GM19238 (cell line): ENCODE measurements around the gene PPP1R14C.

ENCODE experiments used
- DNase-seq: peaks from one replicate; pipeline ENCODE4 v3.0.0; 2011; ENCODE audit warnings: low spot score; ENCODE audit not compliant: insufficient read length

Gene PPP1R14C

DNA sequence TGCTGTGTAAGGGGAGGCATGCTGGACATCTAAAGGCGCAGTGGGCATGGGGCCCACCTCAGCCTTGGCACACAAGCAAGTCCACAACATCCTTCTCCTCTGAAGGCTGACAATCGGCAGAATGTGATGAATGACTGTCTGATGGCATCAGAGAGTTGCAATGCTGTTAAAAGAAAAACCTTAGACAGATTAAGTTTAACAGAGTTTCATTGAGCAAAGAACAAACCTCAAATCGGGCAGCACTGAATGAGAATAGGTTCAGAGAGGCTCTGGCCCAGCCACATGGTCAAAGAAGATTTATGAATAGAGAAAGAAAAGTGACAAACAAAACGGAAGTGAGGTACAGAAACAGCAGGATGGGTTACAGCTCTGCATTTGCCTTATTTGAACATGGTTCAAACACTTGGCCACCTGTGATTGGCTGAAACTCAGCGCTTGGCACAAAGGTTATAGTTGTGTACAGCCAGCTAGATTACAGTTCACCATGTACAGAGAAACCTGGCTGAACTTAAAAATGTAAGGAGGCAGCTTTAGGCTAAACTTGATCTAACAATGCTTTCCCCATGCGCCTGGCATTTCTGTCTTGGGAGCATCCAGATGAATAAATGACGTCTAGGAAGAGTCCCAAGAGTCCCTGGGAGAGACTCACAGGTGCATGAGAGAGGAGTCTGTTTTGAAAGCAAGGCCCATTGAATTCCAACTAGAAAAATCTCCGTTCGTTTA lies 127.6 kb downstream of the PPP1R14C start:
- DNase-seq, result no peak

DNA sequence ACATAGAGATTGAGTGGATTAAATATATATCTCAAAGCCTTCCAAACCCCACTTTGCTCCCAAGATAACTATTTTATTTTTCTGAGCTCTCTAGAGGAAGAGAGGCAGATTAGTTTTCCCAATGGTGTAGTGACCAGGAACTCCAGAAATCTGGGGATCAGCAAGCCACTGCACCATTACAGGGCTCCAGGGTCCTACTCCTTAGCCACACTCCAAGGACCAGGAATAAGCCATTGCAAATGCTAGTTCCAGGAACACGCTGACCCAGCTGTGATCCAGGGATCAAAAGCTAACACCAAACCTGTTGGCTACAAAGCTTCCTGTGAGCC lies 128.3 kb downstream of the PPP1R14C start:
- no peak for DNase-seq

DNA sequence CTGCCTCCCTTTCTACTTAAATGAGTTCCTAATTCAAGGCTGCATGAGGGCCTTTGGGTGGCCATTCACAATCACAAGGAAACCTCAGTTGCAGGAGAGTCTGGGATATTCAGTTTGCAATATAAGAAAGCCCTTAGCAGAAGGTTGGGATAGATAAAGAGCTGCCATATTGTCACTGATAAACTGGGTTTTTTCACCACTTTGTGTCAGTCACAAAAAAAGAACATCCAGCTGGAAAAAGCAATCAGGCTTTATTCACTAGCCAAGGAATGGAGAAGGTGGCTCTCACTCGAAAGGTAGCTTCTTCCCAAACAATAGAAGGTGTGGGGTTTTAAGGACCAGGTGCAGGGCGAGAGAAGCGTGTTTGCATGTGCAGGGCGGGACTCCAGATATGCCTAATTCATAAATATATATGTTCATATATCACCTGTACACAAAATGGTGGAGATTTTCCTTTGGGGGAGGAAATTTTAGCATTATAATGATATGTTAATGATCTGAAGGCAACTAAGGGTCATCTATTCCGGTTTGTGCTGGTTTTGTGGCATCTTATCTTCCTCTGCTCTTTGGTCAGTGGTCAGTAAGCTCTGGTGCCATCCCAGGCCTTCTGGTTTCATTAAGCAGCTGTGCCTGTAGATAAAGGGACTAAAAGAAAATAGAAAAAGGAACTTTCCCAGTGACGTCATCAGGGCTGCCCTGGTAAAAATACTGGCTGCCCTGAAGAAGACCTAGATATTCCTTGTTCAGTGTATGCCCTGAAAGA lies 128.8 kb downstream of the PPP1R14C start:
- DNase-seq, result no peak

DNA sequence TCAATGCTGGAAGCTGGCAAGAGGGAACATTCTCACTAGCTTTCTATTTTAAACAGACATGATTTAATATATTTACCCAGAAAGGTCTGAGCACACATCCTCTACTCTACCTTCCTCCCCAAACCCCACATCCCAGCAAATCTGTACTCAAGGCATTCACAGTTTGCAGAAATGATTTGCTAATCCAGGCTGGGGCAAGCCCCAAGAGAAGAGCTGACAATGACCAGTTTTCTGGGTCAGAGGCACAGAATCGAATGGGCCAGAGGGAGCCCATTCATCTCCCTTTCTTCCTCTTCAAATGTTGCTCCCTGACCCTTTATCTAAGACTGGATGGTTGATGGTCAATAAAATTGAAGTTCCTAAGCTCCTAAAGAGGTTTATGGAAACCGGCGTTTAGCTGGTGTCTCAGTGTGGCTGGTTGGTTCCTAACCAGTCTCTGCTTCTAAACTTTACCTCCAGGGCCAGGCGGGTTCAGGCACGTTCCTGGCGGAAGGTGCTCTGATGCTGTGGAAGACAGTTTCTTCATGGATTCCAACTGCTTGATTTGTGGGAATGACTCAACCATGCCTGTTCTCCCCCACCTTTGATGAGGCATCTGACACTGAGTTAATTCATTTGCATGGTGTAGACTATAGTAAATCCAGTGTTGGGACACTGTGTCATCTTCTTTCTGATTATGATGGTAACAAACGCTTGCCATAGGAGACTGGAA lies 129.6 kb downstream of the PPP1R14C start:
- DNase-seq, result no peak

DNA sequence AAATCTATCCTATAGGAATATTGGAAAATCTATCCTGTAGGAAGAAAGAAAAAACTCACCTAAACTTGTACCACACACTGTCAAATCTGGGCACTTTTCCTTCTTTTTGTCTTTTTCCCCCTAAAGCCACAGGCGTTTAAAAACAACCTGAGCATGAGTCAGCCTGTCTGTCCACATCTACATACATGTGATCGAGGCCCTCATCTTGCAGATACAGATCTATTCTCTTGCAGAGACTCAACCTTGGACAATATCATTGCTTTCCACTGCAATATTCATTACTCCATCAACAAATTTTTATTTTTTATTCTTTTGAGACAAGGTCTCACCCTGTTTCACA lies 130.1 kb downstream of the PPP1R14C start:
- no peak for DNase-seq

DNA sequence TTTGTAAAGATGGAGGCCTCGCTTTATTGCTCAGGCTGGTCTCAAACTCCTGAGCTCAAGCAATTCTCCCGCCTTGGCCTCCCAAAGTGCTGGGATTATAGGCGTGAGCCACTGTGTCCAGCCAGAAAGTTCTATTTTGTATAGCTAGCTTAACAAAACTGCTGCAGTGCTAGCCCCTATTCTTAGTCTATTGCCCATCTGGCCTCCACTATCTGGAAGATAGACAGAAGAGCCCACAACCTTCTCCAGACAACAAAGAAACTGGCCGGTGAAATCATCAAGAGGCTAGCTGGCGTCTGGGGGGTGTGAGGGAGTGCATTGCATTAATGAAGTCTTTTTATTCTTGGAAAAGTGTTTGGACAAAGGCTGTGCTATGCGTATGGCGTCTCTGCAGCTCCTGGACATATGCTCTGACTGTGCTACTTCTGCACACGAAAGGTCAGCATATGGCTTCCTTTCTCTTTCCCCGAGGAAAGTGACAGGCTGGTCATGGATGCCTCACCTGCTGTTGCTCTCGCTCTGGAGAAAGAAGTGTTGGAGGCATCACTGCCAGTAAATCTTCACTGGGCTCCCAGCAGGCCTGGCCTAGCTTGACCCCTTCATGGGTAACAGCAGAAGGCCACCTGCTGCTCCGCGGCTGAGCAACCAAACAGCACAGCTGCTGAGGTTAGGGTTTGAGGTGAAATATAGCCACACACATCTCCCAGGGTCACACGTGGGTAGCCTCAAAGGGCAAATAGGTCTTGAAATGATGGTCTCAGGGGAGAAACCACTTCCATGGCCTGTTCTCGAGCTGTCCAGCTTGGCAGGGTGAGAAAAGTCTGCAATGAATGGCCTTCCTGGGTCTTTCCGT lies 130.8 kb downstream of the PPP1R14C start:
- DNase-seq, result no peak

DNA sequence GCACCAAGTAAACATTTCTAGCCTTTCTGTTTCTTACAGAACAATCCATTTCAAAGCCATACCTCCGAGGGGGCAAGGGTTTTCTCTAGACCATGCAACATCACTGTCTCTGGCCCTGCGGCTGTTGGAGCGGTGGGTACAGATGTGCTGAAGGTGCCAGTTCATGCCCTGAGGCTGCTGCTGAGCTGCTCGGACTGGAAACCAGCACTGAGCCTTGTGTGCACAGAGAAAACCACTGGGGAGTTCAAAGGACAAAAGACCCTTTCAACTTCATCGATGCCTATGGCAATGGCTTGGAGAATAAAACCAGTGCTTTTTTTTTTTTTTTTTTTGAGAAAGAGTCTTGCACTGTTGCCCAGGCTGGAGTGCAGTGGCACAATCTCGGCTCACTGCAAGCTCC lies 132.6 kb downstream of the PPP1R14C start:
- no peak for DNase-seq

DNA sequence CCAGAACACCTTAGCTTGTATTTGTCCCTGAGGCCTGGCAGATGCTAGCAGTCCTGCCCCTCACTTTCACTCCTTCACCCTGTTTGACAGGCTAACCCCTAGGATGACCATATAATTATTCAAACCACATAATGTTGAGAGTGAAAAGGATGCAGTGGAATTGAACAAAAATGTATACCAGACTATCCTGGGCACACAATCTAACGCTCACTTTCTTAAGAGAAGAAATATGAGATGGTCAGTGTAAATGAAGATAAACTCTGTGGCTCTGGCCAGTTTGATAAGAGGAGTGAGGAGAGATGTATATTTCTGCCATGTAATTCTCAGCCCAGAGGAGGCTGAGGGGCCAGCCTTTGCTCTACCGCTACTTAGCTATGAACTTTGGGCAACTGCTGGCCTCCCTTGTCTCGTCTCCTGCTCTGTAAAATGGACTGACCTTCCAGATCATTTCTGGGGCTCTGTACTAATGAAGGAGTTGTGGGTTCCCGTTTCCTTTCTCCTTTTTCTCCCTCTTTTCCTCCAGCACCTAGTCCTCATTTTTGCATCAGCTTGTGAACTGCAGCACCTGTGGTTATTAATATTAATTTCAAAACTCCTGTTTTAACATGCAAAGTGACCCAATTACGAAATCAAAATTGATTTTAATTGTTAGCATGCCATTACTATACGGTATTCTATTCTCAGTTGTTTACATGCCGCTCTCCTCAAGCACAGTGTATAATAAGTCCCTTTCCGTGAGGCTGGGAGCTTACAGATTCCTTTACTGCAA lies 133.5 kb downstream of the PPP1R14C start:
- DNase-seq, result no peak

DNA sequence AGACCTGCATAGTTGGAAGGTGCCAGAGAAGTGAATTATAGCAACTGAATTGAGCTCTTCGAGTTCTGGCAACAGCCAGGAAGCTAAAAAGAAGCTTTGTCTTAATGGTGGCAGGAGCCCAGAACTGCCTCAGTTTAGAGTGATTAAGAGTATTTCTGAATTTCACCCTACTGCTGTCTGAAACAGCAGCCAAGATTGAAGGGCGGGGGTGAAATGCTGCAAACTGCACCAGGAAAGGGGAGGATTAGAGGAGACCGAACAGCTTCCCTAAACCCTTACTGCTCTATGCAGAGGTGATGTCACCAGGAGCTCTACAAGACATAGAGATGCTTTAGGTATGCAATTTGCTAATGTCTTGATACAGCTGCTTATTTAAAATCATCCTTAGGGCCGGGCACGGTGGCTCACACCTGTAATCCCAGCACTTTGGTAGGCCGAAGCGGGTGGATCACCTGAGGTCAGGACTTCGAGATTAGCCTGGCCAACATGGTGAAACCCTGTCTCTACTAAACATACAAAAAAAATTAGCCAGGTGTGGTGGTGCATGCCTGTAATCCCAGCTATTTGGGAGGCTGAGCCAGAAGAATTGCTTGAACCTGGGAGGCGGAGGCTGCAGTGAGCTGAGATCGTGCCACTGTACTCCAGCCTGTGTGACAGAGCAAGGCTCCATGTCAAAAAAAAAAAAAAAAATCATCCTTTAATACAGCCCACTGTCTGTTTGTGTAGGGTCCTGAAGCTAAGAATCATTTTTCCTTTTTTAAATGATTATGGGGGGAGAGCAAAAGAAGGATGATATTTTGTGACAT lies 134.3 kb downstream of the PPP1R14C start:
- DNase-seq, result no peak

DNA sequence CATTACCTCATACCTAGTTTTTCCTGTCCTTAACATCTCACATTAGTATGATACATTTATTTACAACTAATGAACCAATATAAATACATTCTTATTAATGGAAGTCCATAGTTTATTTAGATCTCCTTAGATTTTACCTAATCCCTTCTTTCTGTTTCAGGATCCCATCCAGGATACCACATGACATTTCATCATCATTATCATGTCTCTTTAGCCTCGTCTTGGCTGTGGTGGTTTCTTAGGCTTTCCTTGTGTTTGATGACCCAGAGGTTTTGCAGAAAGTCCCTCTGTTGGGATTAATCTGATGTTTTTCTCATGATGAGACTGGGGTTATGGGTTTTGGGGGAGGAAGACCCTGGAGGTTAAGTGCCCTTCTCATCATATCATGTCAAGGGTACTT lies 136.7 kb downstream of the PPP1R14C start:
- no peak for DNase-seq

DNA sequence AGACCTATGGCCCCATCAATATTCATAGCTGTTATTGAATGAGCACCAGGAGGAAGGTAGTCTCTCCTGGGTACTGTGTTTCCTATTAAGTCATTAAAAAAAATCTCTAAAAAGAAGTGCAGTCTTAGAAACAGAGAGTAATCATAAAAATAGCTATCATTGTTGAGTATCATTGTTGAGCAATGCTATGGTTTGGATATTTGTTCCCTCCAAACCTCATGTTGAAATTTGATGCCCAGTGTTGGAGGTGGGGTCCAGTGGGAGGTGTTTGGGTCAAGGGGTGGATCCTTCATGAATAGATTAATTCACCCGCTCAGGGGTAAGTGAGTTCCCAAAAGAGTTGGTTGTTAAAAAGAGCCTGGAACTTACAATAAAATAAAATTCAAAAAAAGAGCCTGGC lies 137.9 kb downstream of the PPP1R14C start:
- DNase-seq, result no peak

DNA sequence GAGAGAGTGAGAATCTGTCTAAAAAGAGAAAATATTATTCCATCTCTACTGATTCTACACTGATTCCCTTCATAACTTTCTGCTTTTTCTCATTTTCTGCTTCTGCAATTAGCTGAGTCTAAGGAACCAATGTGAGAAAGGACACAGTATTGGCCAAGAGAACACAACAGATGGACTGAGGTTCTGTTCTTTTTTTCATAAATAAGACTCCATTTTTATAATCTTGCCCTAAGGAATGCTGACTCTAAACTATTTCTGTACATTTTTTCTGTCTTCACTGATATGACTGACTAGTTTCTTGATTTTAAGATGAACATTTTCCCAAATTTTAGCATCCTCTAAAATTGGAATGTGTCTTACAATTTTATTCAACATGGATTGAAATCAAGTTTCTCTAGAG lies 138.9 kb downstream of the PPP1R14C start:
- no peak for DNase-seq

DNA sequence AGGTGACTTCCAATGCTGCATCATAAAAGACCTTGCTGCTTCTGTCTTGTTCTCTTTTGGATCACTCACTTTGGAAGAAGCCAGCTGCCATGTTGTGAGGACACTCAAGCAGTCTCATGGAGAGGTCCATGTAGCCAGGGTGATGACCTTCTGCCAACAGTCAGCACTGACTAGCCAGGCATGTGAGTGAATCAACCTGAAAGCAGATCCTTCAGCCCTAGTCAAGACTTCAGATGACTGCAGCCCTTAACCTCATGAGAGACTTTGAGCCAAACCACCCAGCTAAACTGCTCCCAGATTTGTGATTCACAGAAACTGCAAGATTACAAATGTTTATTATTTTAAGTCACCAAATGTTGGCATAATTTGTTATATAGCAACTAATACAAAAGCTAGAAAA lies 140.0 kb downstream of the PPP1R14C start:
- DNase-seq, result no peak

DNA sequence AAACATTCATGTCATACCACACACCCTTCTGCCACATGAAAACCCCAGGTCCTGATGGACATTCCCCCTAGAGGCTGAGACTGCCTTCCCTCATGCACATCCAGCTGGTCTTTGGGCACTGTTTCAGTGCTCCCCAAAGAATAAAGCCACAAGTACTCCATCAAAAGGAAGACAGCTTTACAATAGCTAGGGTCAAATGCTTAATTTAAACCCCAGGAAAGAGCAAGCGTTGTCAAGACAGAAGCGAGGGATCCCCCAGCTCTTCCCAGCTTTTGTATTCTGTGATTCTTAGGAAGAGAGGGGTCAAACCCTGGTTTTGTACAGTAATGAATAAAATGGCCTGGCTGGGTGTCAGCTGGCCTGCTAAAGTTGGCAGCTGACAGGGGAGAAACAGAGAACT lies 143.6 kb downstream of the PPP1R14C start:
- DNase-seq, result no peak

DNA sequence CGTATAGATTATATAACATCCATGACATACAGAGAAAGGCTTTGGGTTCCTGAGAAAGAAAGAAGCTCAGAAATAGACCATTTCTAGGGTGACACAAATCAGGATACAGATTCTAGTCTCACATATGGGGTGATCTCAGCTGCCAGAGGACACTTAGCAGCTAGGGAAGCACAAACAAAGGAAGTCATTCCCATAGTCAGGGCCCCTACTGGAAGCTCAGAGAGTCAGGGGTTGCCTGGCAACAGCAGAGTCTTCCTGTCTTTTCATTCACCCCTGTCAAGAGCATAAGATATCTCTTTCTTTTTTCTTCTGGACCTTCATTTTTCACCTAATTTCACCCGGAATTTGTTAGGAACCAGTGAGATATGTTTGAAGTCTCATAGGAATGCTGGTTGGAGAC lies 144.1 kb downstream of the PPP1R14C start:
- DNase-seq, result no peak

DNA sequence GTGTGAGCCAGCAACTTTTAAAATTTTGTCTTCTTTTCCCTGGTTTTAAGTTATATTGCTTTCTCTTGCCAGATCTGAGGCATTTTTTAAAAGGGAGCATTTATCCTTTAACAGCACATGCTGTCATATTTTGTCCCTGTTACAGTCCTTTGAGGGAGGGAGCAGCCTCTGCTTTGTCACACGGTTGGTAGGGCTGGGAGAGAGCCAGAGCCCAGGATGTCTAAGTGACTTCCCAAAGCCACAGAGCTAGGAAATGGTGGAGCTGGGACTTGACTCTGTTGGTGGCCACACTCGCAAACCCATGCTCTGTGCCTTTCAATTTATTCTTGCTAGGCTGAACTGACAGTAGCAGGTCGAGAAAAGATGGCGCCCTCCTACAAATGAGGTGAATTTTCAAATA lies 145.6 kb downstream of the PPP1R14C start:
- no peak for DNase-seq

DNA sequence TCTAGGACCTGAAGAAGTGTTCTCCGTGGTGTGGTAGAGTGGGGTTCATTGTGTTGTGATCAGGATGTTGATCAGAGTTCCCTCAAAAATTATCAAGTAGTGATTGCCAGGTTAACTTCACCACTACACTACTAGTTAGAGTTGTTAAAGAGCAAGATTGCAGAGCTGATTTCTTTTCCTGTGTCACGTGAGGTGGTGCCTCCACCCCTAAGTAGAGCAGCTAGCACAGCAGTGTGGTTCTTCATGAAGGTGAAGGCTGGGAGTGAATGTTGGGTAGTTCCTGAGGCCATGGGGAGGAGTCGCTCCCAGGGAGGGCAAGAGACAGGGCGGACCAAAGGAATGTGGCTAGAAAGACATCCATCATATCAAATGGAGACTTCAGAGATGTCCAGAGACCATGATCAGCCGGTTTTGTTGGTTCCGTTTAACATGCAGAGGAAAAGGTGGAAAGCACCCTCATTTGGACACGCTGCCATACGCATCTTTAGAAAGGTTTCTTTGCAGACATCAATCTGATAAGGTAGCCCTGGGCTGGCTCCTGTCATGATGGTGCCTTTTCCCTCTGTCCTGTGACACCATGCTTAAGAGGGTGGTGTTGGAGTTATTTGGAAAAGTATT lies 146.7 kb downstream of the PPP1R14C start:
- DNase-seq, result no peak

DNA sequence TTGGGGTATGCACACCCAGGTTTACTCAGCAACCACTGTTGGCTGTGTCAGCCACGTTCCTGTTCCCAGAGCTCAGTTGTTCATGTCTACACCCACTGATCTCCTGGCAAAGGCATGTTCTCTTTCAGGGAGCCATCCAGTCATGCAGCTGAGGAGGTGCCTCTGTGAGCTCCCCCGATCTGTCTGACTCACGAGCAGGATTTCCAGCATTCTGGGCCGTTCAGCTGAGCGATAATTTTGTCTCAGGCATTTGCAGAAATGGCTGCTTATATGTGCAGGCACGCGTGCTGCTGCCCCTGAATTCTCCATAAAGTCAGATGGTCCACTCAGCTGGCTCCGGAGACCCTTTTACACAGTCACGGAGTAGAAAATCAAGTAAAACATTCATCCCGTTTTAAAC lies 147.6 kb downstream of the PPP1R14C start:
- DNase-seq, result no peak

DNA sequence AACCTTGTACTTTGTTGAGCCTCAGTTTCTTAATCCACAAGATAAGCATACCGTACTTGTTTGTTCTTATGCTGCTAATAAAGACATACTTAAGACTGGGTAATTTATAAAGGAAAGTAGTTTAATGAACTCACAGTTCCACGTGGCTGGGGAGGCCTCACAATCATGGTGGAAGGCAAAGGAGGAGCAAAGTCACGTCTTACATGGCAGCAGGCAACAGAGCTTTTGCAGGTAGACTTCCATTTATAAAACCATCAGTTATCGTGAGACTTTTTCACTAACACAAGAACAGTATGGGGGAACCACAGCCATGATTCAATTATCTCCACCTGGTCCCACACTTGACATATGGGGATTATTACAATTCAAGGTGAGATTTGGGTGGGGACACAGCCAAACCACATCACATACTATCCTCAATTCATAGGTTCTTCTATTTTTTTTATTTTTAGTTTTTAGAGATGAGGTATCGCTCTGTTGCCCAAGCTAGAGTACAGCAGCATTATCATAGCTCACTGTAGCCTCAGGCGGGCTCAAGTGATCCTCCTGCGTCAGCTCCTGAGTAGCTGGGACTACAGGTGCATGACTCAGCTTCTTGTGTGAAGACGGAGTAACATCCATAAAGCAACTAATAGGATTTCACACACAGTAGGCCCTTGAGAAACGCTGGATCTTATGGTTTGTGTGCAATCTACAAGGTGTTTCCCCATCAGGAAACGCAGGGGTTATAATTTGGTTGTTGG lies 149.3 kb downstream of the PPP1R14C start:
- DNase-seq, result no peak
